Jurkat, Clone E6-1 (cell line): Measurements from ENCODE around the gene EFHB.
"Not testable (repeated sequence)": the region's sequence is repeated elsewhere in the genome, so short reads cannot be mapped to it uniquely, and the experiment has no call there.

Source experiments
- DNase-seq: peaks from one replicate; pipeline ENCODE4 v3.0.0-alpha.2; 2011; ENCODE audit warnings: low read depth, low spot score
- H3K4me3 ChIP-seq: 2 replicates; pipeline ENCODE4 v1.5.1; 2011; ENCODE audit warnings: mild to moderate bottlenecking, low read length, control low read depth, moderate library complexity

The EFHB gene

DNA sequence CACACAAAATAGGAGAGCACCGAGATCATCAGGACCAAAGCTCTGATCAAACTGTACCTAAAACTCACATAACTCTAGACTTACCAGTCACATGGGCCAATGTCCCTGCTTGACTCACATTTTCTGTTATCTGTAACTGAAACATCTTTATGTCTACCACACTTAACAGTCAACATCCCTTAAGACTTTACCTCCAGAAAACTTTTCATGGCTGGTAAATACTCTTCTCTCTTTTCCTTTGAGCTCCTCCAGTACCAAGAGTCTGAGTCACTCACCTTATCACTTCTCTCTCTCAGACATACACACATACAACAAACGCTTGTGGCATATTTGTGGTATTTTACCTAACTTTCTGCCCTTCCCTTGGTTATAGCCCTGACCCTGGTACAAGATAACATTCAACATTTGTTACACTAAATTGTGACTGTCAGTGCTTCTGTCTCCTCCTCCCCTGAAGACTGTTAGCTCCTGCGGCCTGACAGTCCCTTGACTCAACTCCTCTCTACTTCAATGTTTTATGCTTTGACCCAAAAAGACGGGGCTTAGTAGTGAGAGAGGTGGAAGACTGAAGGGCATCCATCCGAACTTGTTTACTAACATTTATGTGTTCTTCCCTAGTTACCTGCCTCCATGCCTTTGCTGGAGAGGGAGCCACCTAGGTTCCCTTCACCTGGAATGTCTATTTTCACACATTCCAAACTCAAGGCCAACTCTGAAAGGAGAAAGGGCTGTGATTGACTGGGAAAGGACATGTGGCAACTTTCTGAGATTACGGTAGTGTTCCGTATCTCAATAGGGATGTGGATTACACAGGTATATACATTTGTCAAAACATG, 3.7 kb upstream of the EFHB start:
- peak; percentile 51 for DNase-seq
- no peak overlapping the region for H3K4me3 ChIP-seq

DNA sequence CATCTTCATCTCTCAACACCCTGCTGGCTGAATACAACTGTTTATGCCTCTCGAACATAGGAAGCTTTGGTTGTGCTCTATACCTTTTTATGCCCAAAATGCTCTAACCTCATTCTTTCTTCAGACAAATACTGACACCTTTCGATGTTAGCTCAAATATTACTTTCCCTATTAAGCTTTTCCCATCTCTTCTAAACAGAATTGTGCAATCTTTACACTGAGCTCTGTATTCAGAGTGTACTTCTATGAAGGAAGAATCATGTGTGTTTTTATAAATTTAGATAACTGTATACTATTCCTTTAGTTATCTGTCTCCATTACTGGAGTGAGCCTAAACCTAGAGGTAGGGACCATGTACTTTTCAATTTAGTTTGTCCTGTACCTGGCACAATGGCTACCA, 1.6 kb downstream of the EFHB start:
- DNase-seq = no peak
- H3K4me3 ChIP-seq = no peak overlapping the region

DNA sequence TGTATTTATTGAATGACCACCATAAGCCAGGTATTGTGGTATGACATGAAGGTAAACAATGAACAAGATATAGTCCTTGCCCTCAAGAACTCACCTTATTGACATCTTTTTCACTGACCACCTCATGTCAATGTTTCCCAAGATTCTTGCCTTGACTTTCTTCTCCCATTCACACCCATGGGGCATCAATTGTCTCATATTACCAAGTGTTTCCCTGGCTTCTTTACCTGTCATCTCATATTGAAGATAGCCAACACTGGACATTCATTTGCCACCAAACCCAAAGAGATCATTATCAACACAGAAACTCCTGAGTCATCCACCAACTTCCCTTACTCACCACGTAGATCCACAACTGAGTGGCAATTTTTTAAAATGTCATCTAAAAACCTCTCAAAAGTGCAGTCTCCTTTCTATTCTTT, 2.2 kb downstream of the EFHB start:
- no peak overlapping the region for H3K4me3 ChIP-seq
- no peak for DNase-seq

DNA sequence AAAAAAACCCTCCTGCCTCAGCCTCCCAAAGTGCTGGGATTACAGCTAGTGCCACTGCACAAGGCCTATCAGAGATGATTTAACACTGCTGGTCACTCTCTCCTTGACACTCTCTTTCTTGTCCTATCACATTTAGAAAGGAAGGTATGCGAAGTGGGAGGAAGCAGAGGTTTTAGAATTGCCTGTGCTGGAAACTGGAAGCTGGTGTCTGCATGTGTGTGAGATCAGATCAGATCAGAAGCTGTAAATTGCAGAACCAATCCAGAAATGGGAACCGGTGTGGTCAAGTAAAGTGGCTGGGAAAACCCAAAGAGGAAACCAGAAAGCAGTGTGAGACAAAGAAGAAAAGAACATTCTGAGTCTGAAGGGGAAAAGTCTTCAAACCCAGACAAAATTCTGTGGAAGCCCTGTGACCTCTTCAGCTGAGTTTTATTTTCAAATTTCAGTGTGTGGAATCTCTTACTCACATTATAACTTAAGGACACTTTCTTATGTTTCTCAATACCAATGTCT, 2.8 kb downstream of the EFHB start:
- no peak for DNase-seq
- no peak overlapping the region for H3K4me3 ChIP-seq

DNA sequence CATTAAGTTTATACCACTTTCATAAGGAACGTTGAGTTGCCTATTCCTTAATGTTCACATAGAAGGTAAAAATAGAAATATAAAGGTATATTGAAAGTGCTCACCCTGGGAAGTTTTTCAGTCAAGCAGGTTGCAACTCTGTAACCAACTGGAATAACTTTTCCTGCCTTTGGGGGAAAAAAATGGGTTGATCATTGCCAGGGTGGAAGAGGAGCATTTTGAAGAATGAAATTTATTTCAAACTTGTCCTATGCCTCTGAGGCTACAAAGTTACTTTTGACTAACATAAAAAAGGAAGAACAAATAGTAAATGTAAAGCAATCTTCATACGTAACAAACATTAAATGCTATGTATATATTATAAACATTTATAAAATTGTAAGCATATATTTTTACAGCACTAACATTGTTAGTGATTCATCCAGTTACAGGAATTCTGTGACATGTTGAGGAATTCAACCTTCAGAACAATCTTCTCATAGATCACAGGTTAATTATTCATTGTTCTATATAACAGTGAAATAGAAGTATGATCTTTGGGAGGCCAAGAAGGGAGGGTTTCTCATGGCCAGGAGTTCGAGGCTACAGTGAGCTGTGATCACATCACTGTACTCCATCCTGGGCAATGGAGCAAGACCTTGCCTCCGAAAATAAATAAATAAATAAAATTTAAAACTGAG, 13.5 kb downstream of the EFHB start:
- H3K4me3 ChIP-seq = no peak overlapping the region
- DNase-seq = no peak

DNA sequence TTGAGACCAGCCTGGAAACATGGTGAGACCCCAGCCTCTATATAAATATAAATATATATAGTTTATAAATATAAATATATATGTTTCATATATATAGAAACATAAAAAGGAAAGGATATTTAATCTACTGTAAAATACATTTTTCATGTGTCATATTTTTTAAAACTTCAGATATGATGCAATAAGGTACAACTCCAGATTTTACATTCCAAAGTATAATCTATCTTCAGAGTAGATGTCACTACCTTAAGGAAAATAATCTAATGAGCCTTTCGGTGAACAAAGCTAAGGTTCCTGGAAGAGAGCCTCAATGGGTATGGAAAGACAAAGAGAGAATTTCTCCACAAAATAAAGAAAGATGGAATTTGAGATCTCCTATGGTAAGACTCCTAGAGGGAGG, 16.9 kb downstream of the EFHB start:
- no peak for DNase-seq
- no peak overlapping the region for H3K4me3 ChIP-seq

DNA sequence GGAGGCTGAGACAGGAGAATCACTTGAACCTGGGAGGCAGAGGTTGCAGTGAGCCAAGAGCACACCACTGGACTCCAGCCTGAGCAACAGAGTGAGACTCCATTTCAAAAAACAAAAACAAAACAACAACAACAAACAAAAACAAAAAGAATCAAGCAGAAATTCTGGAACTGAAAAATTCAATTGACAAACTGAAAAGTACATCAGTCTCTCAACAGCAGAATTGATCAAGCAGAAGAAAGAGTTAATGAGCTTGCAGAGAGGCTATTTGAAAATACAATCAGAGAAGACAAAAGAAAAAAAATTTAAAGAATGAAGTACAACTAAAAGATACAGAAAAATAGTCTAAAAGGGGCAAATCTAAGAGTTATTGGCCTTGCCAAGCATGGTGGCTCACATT, 22.6 kb downstream of the EFHB start:
- DNase-seq = no peak
- no peak overlapping the region for H3K4me3 ChIP-seq

DNA sequence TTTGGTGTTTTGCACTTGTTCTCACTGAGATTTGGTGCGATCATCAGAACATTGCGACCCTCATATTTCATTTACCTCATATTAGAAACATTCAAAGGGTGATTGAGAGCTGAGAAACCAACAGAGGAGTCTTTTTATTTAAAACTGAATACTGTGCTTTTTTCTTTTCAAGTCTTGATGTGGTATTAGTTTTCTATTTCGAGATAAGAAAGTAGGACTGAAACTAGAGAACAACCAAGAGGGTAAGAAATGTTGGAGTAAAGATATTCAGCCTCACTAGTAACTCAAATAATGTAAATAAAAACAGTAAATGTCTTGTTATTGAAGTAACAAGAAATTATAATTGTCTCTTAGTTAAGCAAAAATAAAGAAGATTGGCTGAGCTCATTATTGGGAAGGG, 26.5 kb downstream of the EFHB start:
- DNase-seq = no peak
- no peak overlapping the region for H3K4me3 ChIP-seq

DNA sequence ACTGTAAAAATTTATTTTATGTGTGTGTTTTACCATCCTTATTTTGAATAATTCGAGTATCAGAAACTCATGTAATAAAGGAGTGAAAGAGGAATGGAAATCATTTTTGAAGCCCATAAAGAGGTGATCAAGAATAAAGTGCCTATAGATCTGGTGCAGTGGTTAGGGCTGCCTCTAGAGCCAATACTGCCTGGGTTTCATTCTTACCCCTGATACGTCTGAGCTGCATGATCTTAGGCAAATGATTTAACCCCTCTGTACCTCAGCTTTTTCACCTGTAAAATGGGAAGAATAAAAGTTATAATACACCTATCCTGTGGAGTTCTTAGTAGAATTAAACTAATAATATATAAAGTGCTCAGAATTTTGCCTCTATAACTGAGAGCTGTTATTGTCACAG, 30.4 kb downstream of the EFHB start:
- no peak overlapping the region for H3K4me3 ChIP-seq
- no peak for DNase-seq

DNA sequence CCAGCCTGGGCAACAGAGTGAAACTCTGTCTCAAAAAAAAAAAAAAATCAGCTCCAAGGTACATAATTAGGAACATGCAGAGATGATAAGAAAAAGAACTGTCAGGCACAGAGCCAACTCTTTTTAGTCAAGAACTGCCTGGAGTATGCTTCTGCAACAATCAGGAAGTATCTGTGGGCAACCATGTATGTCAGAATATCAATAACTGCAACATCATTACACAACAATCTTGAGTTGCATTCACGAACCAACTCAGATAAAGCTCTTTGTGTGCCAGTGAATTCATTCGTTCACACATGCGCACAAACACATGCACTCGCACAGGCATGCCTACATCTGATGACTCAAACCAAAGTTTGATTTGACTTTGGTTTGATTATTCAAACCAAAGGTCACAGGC, 32.1 kb downstream of the EFHB start:
- no peak for DNase-seq
- H3K4me3 ChIP-seq = no peak overlapping the region

DNA sequence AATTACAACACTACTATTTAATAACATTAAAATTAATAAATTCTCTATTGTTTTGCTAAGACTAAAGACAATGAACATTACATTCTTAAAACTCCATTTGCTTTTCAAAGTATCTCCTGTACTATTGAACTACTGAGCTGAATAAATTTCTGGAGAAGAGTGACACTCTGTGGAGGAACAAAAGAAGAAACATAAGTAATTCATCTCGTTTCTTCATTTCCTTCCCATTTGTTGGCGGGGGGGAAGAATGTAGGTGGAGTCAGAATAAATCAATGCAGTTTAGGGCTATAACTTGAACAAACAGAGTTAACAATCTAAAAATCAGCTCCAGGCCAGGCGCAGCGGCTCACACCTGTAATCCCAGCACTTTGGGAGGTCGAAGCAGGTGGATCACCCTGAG, 32.7 kb downstream of the EFHB start:
- H3K4me3 ChIP-seq = no peak overlapping the region
- no peak for DNase-seq

DNA sequence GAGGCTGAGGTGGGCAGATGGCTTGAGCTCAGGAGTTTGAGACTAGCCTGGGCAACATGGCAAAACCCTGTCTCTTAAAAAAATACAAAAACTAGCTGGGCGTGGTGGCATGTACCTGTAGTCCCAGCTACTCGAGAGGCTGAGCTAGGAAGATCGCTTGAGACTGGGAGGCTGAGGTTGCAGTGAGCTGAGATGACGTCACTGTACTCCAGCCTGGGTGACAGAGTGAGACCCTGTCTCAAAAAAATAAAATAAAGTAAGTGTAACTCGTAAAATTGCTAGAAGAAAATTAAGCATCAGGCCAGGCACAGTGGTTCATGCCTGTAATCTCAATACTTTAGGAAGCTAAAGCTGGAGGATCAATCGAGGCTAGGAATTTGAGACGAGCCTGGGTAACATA, 34.2 kb downstream of the EFHB start:
- H3K4me3 ChIP-seq = not testable (repeated sequence)

DNA sequence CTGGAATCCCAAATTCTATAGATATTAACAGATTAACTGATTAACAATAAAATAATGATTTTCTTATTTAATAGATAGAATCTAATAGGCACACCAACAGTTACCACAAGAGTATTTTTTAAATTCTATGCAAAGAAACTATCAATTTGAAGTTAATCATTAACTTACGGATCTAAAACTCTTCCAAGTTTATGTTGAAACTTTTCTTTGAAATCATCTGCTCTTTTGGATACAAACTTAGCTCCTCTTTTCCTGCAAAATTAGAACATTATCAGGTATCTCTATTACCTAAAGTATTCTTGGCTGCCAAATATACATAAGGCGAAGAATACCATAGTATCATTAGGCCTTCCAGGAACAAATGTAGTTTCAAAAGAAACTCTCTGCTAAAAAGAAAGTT, 34.8 kb downstream of the EFHB start:
- H3K4me3 ChIP-seq = no peak overlapping the region

More for the DNA sequence above, 34.2 kb downstream of the EFHB start:
- not testable (repeated sequence) for DNase-seq

DNA sequence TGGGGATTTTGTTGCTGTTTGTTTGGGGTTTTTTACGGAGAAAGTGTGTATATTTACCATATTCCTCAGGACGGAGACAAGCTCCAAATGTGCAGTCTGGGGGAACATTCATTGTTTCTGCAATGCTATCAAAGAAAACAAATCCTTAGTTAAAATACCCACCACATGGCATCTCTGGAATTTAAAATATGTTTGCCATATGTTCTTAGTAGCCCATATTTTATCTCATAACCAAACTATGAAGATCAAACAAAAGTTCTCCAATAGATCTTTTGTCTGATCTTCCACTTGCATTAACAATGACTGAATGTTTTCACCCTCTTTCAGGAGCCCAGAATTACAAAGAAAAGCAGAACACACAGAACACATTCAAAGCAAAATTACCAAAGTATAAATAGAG, 35.3 kb downstream of the EFHB start:
- no peak for DNase-seq
- no peak overlapping the region for H3K4me3 ChIP-seq

More for the DNA sequence above, 34.8 kb downstream of the EFHB start:
- DNase-seq = no peak

DNA sequence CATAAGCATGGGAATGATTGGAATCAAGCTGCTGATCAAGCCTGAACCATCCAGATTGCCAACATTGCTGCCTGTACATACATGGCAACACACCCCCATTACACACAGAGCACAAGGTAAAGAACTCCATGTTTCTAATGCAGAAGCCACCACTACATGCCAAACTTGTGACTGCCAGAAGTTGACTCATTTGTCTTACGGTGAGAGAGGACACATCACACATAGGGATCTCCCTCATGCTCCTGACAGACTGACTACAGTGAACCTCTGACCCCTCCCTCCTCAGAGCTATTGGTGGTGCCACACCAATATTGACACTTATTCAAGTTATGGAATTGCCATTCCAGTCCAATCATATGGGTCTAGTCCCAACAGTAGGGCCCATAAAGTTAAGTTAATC, 42.3 kb downstream of the EFHB start:
- H3K4me3 ChIP-seq = no peak overlapping the region
- DNase-seq = no peak

DNA sequence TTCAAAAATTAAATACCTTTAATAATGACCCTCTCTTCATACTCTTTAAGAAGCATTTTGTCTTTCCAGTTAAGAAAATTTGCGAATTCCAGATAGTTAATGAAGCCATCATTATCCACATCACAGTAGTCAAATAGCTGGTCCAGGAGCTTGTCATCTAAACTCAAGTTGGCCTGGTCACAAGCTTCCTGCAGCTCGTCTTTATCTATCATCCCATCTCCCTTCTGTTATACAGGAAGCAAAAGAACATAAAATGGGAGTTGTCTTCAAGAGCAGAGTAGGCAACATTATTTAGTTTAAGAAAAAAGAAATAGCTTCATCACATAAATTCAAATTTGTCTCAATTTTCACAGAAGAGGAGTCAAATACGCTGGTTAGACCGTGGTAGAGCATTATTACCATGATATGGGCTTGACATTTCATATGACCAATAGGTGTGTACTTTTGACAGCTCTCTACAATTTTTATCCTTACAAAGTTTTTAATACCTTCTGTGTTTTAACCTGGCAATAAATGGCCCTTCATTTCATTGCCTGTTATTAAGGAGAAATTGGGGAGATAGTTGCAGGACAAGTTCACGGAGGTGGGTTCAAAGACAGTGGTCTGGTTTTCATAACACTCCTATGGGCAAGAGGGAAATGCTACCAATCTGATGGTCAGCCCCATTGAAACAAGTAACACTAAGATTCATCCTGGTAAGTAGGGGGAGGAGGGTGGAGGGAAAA, 45.4 kb downstream of the EFHB start:
- no peak overlapping the region for H3K4me3 ChIP-seq
- no peak for DNase-seq

DNA sequence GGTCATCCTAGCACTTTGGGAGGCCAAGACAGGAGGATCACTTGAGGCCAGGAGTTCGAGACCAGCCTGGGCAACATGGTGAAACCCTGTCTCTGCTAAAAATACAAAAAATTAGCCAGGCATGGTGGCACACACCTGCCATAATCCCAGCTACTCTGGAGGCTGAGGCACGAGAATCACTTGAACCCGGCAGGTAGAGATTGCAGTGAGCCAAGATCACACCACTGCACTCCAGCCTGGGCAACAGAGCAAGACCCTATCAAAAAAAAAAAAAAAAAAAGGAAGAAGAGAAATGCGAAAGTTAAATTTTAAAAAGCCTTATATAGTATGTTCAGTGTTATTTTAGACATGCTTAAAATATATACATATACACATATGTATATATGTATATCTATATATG, 46.9 kb downstream of the EFHB start:
- not testable (repeated sequence) for DNase-seq, H3K4me3 ChIP-seq

DNA sequence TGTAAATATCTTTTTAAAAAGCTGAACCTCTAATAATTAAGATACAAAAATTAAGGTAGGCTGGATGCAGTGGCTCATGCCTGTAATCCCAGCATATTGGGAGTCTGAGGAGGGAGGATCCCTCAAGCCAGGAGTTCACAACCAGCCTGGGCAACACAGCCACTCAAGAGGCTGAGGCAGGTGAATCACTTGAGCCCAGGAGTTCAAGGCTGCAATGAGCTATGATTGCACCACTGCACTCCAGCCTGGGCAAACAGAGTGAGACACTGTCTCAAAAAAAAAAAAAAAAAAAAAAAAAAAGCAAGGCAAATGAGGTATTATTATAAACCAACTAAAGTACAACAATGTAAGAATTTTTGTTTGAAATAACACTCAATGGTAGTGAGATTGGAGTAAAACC, 47.6 kb downstream of the EFHB start:
- H3K4me3 ChIP-seq = no peak overlapping the region
- DNase-seq = no peak

DNA sequence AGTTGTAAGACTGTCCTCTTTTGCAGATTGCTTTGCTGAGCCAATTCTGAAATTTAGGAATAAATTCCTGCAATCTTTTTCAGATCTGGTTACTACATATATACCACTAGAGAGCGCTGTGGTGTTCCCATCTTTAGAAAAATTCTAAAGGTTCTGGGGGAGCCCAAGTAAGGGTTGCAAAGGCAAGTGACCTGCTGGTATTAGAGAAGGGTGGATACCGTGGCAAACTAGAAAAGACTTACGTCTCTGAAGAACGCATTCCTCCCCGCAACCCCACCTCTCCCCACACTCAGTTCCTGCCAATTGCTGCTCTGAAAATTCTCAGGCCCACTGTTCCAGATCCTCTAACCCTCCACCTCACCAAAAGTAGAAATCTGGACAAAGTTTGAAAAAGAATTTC, 48.5 kb downstream of the EFHB start:
- no peak overlapping the region for H3K4me3 ChIP-seq
- peak; percentile 1 for DNase-seq

DNA sequence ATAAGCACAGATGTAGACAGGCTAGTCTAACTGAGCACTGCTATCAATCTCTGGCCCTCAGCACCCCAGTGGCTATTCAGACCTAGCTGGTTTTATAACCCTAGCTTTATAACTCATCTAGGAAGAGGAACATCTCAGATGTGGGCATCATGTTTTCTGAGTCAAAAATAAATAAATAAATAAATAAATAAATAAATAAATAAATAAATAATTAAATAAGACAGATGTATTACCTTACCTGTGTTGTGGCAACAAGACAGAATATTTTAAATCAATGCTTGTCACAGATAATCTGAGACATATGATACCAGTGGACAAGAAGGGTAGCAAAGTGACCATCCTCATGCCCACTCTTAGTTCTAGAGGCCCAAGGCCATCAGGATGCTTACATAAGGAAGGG, 52.2 kb downstream of the EFHB start:
- no peak overlapping the region for H3K4me3 ChIP-seq
- DNase-seq = no peak
